HG03135 (cell line): ENCODE data around the gene TUSC7.

ENCODE experiments used
- ATAC-seq: cut with Tn5 transposase; IDR thresholded peaks from one replicate; pipeline ENCODE4 v1.9.1; 2021; ENCODE audit warnings: mild to moderate bottlenecking, moderate library complexity; ENCODE audit not compliant: unreplicated experiment

The TUSC7 gene

GRCh38 chr3:116709479-116709878 is at the start of gene TUSC7:
Gene TUSC7 (plus strand): TSS chr3:116709779.
- no peak for ATAC-seq

GRCh38 chr3:116661196-116661595 is 48.4 kb upstream of the TUSC7 start:
- no peak for ATAC-seq

- no peak for ATAC-seq
Observed at GRCh38 chr3:116663161-116664110, 46.1 kb upstream of the TUSC7 start.

- no peak for ATAC-seq
Observed at GRCh38 chr3:116667324-116667723, 42.3 kb upstream of the TUSC7 start.

GRCh38 chr3:116667791-116668190 is 41.8 kb upstream of the TUSC7 start:
- no peak for ATAC-seq

GRCh38 chr3:116669576-116669975 is 40.0 kb upstream of the TUSC7 start:
- ATAC-seq: no peak

- ATAC-seq: no peak
Observed at GRCh38 chr3:116671151-116671550, 38.4 kb upstream of the TUSC7 start.

GRCh38 chr3:116678853-116679252 is 30.7 kb upstream of the TUSC7 start:
- ATAC-seq: no peak

GRCh38 chr3:116691041-116691440 is 18.5 kb upstream of the TUSC7 start:
- ATAC-seq: no peak

- ATAC-seq: no peak
Observed at GRCh38 chr3:116701070-116701469, 8.5 kb upstream of the TUSC7 start.

- no peak for ATAC-seq
Observed at GRCh38 chr3:116702334-116702733, 7.2 kb upstream of the TUSC7 start.

GRCh38 chr3:116707531-116707930 is 2.0 kb upstream of the TUSC7 start:
- no peak for ATAC-seq

- no peak for ATAC-seq
Observed at GRCh38 chr3:116716490-116716889, 6.9 kb downstream of the TUSC7 start.

GRCh38 chr3:116717566-116717965 is 8.0 kb downstream of the TUSC7 start:
- ATAC-seq: no peak

GRCh38 chr3:116728454-116728853 is 18.9 kb downstream of the TUSC7 start:
- ATAC-seq: no peak

- ATAC-seq: no peak
Observed at GRCh38 chr3:116734243-116734642, 24.7 kb downstream of the TUSC7 start.

- ATAC-seq: no peak
Observed at GRCh38 chr3:116739678-116740077, 30.1 kb downstream of the TUSC7 start.

- no peak for ATAC-seq
Observed at GRCh38 chr3:116740293-116740692, 30.7 kb downstream of the TUSC7 start.

GRCh38 chr3:116741467-116741866 is 31.9 kb downstream of the TUSC7 start:
- no peak for ATAC-seq

- no peak for ATAC-seq
Observed at GRCh38 chr3:116743062-116743461, 33.5 kb downstream of the TUSC7 start.

GRCh38 chr3:116749388-116749787 is 39.8 kb downstream of the TUSC7 start:
- no peak for ATAC-seq

- no peak for ATAC-seq
Observed at GRCh38 chr3:116757315-116757714, 47.7 kb downstream of the TUSC7 start.

- ATAC-seq: no peak
Observed at GRCh38 chr3:116759316-116759715, 49.7 kb downstream of the TUSC7 start.
